NCI-H2107 (cell line): ENCODE results near the gene AQP2.

Experiments used
- DNase-seq: peaks from one replicate; lab custom pipeline; 2025; lab: John Stamatoyannopoulos, UW

The AQP2 gene

GRCh38 chr12:49941556-49942511, 8.7 kb upstream of the AQP2 start:
- DNase-seq: no peak

- no peak for DNase-seq
Measured at GRCh38 chr12:49942512-49942893, 8.0 kb upstream of the AQP2 start.

GRCh38 chr12:49942921-49943624, 7.5 kb upstream of the AQP2 start:
- DNase-seq: no peak

- DNase-seq: no peak
Measured at GRCh38 chr12:49943625-49943960, 6.9 kb upstream of the AQP2 start.

GRCh38 chr12:49944046-49944445, 6.5 kb upstream of the AQP2 start:
- no peak for DNase-seq

- DNase-seq: no peak
Measured at GRCh38 chr12:49944718-49945117, 5.8 kb upstream of the AQP2 start.

GRCh38 chr12:49945394-49946080, 5.0 kb upstream of the AQP2 start:
- DNase-seq: no peak

GRCh38 chr12:49946086-49946485, 4.5 kb upstream of the AQP2 start:
- no peak for DNase-seq

- no peak for DNase-seq
Measured at GRCh38 chr12:49946497-49946896, 4.0 kb upstream of the AQP2 start.

GRCh38 chr12:49947593-49948226, 2.8 kb upstream of the AQP2 start:
- no peak for DNase-seq

- no peak for DNase-seq
Measured at GRCh38 chr12:49948866-49949845, 1.4 kb upstream of the AQP2 start.

GRCh38 chr12:49949866-49950265, 671 bp upstream of the AQP2 start:
- DNase-seq: no peak

GRCh38 chr12:49951411-49952240, 1.1 kb downstream of the AQP2 start:
- DNase-seq: no peak

GRCh38 chr12:49952391-49953055, 2.0 kb downstream of the AQP2 start:
- no peak for DNase-seq

GRCh38 chr12:49953151-49953550, 2.6 kb downstream of the AQP2 start:
- no peak for DNase-seq

GRCh38 chr12:49953961-49954846, 3.7 kb downstream of the AQP2 start:
- DNase-seq: no peak

- no peak for DNase-seq
Measured at GRCh38 chr12:49954863-49955830, 4.6 kb downstream of the AQP2 start.
